ENCODE results near the gene STX3. TPM values are rescaled to one million over a fixed set of nuclear protein-coding genes. Genes with fewer than 3 reads are reported as not detected.
"Not testable (repeated sequence)": the region's sequence is repeated elsewhere in the genome, so short reads cannot be mapped to it uniquely, and the experiment has no call there.

The STX3 gene
- total and polyA plus RNA-seq, 10 donors = 5.1 to 49.3 (median 27.8) TPM

GRCh38 chr11:59813364-59813763 lies 58.2 kb downstream of the STX3 start:
- TF ChIP-seq POLR2AphosphoS5 (IDR thresholded peaks at IDR 0.05) (no peak), POLR2A (IDR thresholded peaks at IDR 0.05) (no peak)
- no peaks in the 10 kb centered on the region for H3K9me3 ChIP-seq
- peaks cover 0 to 10% (median 2%) of the 10 kb centered on the region in 6 donors for H3K36me3 ChIP-seq
- H3K4me1 ChIP-seq = peaks cover 0 to 40% (median 17%) of the 10 kb centered on the region in 6 donors
- peak overlapping the region in 1 of 8 donors; percentile 65 for H3K27ac ChIP-seq
- peak overlapping the region in 1 of 8 donors; percentile 27 for H3K4me3 ChIP-seq
- H3K27me3 ChIP-seq (replicated peaks in 1 of 7) = no peaks in the 10 kb centered on the region
- no peak for DNase-seq
- 74 to 100% (median 88%) methylated on average over 1 of the region's 1 CpG for WGBS, 5 donors
- intact Hi-C loops (cut with DNase I; ENCODE audit: low total_unique reads) = no loop called here

GRCh38 chr11:59814021-59814420 lies 58.8 kb downstream of the STX3 start:
- TF ChIP-seq, protein P1, sequence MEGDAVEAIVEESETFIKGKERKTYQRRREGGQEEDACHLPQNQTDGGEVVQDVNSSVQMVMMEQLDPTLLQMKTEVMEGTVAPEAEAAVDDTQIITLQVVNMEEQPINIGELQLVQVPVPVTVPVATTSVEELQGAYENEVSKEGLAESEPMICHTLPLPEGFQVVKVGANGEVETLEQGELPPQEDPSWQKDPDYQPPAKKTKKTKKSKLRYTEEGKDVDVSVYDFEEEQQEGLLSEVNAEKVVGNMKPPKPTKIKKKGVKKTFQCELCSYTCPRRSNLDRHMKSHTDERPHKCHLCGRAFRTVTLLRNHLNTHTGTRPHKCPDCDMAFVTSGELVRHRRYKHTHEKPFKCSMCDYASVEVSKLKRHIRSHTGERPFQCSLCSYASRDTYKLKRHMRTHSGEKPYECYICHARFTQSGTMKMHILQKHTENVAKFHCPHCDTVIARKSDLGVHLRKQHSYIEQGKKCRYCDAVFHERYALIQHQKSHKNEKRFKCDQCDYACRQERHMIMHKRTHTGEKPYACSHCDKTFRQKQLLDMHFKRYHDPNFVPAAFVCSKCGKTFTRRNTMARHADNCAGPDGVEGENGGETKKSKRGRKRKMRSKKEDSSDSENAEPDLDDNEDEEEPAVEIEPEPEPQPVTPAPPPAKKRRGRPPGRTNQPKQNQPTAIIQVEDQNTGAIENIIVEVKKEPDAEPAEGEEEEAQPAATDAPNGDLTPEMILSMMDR (IDR thresholded peaks at IDR 0.05 in 8 of 11, conservative IDR thresholded peaks at IDR 0.05 in 3 of 11) = no peak
- TF ChIP-seq POLR2AphosphoS5 (IDR thresholded peaks at IDR 0.05) (no peak), POLR2A (IDR thresholded peaks at IDR 0.05) (no peak)
- H3K4me3 ChIP-seq = peak overlapping the region in 2 of 8 donors; percentile 11 to 27
- peak overlapping the region in 2 of 8 donors; percentile 5 to 65 for H3K27ac ChIP-seq
- intact Hi-C loops (cut with DNase I; ENCODE audit: low total_unique reads) = no loop called here
- no peaks in the 10 kb centered on the region for H3K27me3 ChIP-seq (replicated peaks in 1 of 7)
- DNase-seq = no peak
- no peaks in the 10 kb centered on the region for H3K9me3 ChIP-seq
- H3K36me3 ChIP-seq = peaks cover 0 to 4% (median 0%) of the 10 kb centered on the region in 6 donors
- 26 to 45% (median 28%) methylated on average over 1 of the region's 1 CpG for WGBS, 5 donors
- peaks cover 0 to 34% (median 14%) of the 10 kb centered on the region in 6 donors for H3K4me1 ChIP-seq

DNA sequence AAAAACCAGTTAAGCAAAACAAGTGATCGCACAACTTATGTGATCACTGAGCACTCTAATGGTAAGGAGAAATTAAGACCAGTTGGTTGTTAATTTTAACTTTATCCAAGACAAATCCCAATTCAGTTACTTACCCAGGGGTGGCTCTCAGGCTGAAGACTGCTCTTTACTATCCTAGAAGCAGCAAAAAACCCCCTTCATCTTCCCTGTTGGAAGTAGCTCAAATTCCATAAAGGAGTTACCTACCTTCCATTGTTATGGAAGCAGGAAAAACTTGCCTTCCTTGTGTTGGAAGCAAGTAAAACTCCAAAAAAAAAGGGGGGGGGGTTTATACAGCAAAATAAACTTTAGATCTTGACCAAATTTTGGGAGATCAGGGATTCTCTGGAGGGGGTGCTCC lies 60.6 kb downstream of the STX3 start:
- Histone ChIP-seq H3K27ac (no peak overlapping the region), H3K4me3 (no peak overlapping the region), H3K9me3 (no peaks in the 10 kb centered on the region), H3K36me3 (no peaks in the 10 kb centered on the region), H3K27me3 (replicated peaks in 1 of 7) (no peaks in the 10 kb centered on the region), H3K4me1 (peaks cover 0 to 20% (median 4%) of the 10 kb centered on the region in 6 donors)
- intact Hi-C loops (cut with DNase I; ENCODE audit: low total_unique reads) = no loop called here
- no peak for TF ChIP-seq POLR2AphosphoS5 (IDR thresholded peaks at IDR 0.05)
- TF ChIP-seq, protein P1 (IDR thresholded peaks at IDR 0.05 in 8 of 11, conservative IDR thresholded peaks at IDR 0.05 in 3 of 11) = no peak
- TF ChIP-seq POLR2A (IDR thresholded peaks at IDR 0.05) = no peak
- DNase-seq = no peak
- WGBS, 5 donors = 89 to 98% (median 97%) methylated on average over 1 of the region's 1 CpG

DNA sequence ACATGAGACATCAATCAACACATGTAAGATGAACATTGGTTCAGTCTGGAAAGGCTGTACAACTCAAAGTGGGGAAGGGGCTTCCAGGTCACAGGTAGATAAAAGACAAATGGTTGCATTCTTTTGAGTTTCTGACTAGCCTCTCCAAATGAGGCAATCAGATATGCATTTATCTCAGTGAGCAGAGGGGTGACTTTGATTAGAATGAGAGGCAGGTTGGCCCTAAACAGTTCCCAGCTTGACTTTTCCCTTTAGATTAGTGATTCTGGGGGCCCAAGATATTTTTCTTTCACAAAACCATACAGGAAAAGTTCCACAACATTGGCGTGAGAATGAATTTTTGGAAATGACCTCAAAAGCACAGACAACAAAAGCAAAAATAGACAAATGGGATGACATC lies 61.3 kb downstream of the STX3 start:
- peaks cover 0 to 14% (median 0%) of the 10 kb centered on the region in 6 donors for H3K4me1 ChIP-seq
- H3K9me3 ChIP-seq; H3K36me3 ChIP-seq; H3K27me3 ChIP-seq (replicated peaks in 1 of 7); H3K4me3 ChIP-seq; intact Hi-C loops (cut with DNase I; ENCODE audit: low total_unique reads); H3K27ac ChIP-seq; DNase-seq: not testable (repeated sequence)
- WGBS, 5 donors = 57 to 76% (median 65%) methylated on average over 1 of the region's 1 CpG

DNA sequence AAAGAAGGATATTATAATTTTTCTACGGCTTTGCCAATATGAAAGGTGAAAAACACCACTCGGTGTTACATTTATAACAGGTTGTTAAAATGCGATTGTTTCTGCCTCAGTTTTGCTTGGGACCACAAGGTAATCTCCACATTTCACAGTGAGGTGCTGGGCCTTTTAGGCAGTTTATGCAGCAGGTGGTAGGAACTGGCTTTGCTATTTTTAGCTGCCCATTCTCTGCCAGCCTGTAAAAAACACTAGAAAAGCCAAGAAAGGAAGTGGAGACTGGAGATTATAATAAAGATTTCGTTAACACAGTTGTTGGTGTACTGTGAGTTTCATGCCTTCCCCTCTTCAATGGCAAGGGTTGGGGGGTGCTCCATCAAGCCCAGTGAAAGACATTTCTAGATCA lies 63.4 kb downstream of the STX3 start:
- H3K4me1 ChIP-seq = peaks cover 0 to 19% (median 3%) of the 10 kb centered on the region in 6 donors
- H3K36me3 ChIP-seq = no peaks in the 10 kb centered on the region
- TF ChIP-seq POLR2A (IDR thresholded peaks at IDR 0.05) (no peak), POLR2AphosphoS5 (IDR thresholded peaks at IDR 0.05) (no peak)
- TF ChIP-seq, protein P1 (IDR thresholded peaks at IDR 0.05 in 8 of 11, conservative IDR thresholded peaks at IDR 0.05 in 3 of 11) = no peak
- intact Hi-C loops (cut with DNase I; ENCODE audit: low total_unique reads) = no loop called here
- H3K27ac ChIP-seq = no peak overlapping the region
- no peak overlapping the region for H3K4me3 ChIP-seq
- WGBS, 5 donors = 19 to 42% (median 30%) methylated on average over 4 of the region's 4 CpGs
- no peaks in the 10 kb centered on the region for H3K27me3 ChIP-seq (replicated peaks in 1 of 7)
- no peaks in the 10 kb centered on the region for H3K9me3 ChIP-seq
- no peak for DNase-seq

All from spleen (tissue), 11 donors.